HG03439 (cell line): ENCODE data around the gene RBM15B.
A peak's percentile ranks its signal among the peaks of the same experiment; 100 is the strongest.

Source experiments
- ATAC-seq: cut with Tn5 transposase; IDR thresholded peaks from one replicate; pipeline ENCODE4 v1.9.1; 2021; ENCODE audit warnings: mild to moderate bottlenecking, moderate library complexity; ENCODE audit not compliant: unreplicated experiment

The RBM15B gene

GRCh38 chr3:51390246-51391074, 625 bp upstream of the RBM15B start:
- no peak for ATAC-seq

GRCh38 chr3:51391566-51392354, 675 bp downstream of the RBM15B start:
- peak; percentile 10 for ATAC-seq

GRCh38 chr3:51392355-51393133, 1.5 kb downstream of the RBM15B start:
- no peak for ATAC-seq

GRCh38 chr3:51393134-51393495, 2.0 kb downstream of the RBM15B start:
- ATAC-seq = no peak

GRCh38 chr3:51393564-51393963, 2.5 kb downstream of the RBM15B start:
- ATAC-seq = no peak

GRCh38 chr3:51394541-51394940, 3.5 kb downstream of the RBM15B start:
- no peak for ATAC-seq

GRCh38 chr3:51395493-51396213, 4.6 kb downstream of the RBM15B start:
- ATAC-seq = no peak

GRCh38 chr3:51396401-51396800, 5.3 kb downstream of the RBM15B start:
- no peak for ATAC-seq

- no peak for ATAC-seq
Observed at GRCh38 chr3:51397392-51397791, 6.3 kb downstream of the RBM15B start.

- ATAC-seq = no peak
Observed at GRCh38 chr3:51398595-51399310, 7.7 kb downstream of the RBM15B start.

GRCh38 chr3:51400166-51400565, 9.1 kb downstream of the RBM15B start:
- ATAC-seq = no peak

GRCh38 chr3:51401735-51402134, 10.7 kb downstream of the RBM15B start:
- no peak for ATAC-seq

- ATAC-seq = no peak
Observed at GRCh38 chr3:51403675-51404074, 12.6 kb downstream of the RBM15B start.

- ATAC-seq = no peak
Observed at GRCh38 chr3:51408021-51408420, 16.9 kb downstream of the RBM15B start.

- no peak for ATAC-seq
Observed at GRCh38 chr3:51408813-51409212, 17.7 kb downstream of the RBM15B start.

- ATAC-seq = no peak
Observed at GRCh38 chr3:51422211-51422610, 31.1 kb downstream of the RBM15B start.

- no peak for ATAC-seq
Observed at GRCh38 chr3:51426921-51427320, 35.8 kb downstream of the RBM15B start.

- no peak for ATAC-seq
Observed at GRCh38 chr3:51429138-51429537, 38.1 kb downstream of the RBM15B start.

GRCh38 chr3:51434110-51434509, 43.0 kb downstream of the RBM15B start:
- no peak for ATAC-seq

- no peak for ATAC-seq
Observed at GRCh38 chr3:51434746-51435327, 43.8 kb downstream of the RBM15B start.
